ENCODE results near the gene NFATC2IP. TPM values are rescaled to one million over a fixed set of nuclear protein-coding genes. Genes with fewer than 3 reads are reported as not detected.
"Not testable (repeated sequence)": the region's sequence is repeated elsewhere in the genome, so short reads cannot be mapped to it uniquely, and the experiment has no call there.

Gene NFATC2IP
- total RNA-seq, 2 donors from 2014 or later = 81.1 to 97.6 TPM

GRCh38 chr16:28932339-28933141 lies 18.2 kb upstream of the NFATC2IP start:
- Mint-ChIP-seq H3K27me3 (ENCODE audit: low read depth) (no peaks in the 10 kb centered on the region), H3K27ac (peak overlapping the region; percentile 13)

GRCh38 chr16:28933171-28933570 lies 17.6 kb upstream of the NFATC2IP start:
- Mint-ChIP-seq H3K36me3 (ENCODE audit: insufficient read depth in 2 of 2) (peaks cover 0 to 2% of the 10 kb centered on the region in 2 donors), H3K4me3 (no peak overlapping the region), H3K4me1 (ENCODE audit: low read depth) (peaks cover 26% of the 10 kb centered on the region), H3K27ac (no peak overlapping the region), H3K27me3 (ENCODE audit: low read depth) (no peaks in the 10 kb centered on the region), H3K9me3 (no peaks in the 10 kb centered on the region)
- no peak for DNase-seq
- ATAC-seq (replicated peaks in 1 of 2) = no peak

More at GRCh38 chr16:28932339-28933141, 18.2 kb upstream of the NFATC2IP start:
- DNase-seq (no peak), ATAC-seq (replicated peaks in 1 of 2) (no peak)
- Mint-ChIP-seq H3K4me3 (no peak overlapping the region), H3K9me3 (no peaks in the 10 kb centered on the region), H3K36me3 (ENCODE audit: insufficient read depth in 2 of 2) (peaks cover 0 to 2% of the 10 kb centered on the region in 2 donors), H3K4me1 (ENCODE audit: low read depth) (peaks cover 26% of the 10 kb centered on the region)

GRCh38 chr16:28935346-28935745 lies 15.4 kb upstream of the NFATC2IP start:
- H3K27me3 Mint-ChIP-seq (ENCODE audit: low read depth) = no peaks in the 10 kb centered on the region
- H3K27ac Mint-ChIP-seq = no peak overlapping the region
- peaks cover 25% of the 10 kb centered on the region for H3K4me1 Mint-ChIP-seq (ENCODE audit: low read depth)
- no peak for ATAC-seq (replicated peaks in 1 of 2)
- H3K36me3 Mint-ChIP-seq (ENCODE audit: insufficient read depth in 2 of 2) = peaks cover 0 to 2% of the 10 kb centered on the region in 2 donors
- peak overlapping the region; percentile 37 to 77 for H3K4me3 Mint-ChIP-seq
- no peaks in the 10 kb centered on the region for H3K9me3 Mint-ChIP-seq
- no peak for DNase-seq

GRCh38 chr16:28935924-28936783 lies 14.6 kb upstream of the NFATC2IP start:
- Mint-ChIP-seq H3K27me3 (ENCODE audit: low read depth) (no peaks in the 10 kb centered on the region), H3K36me3 (ENCODE audit: insufficient read depth in 2 of 2) (peaks cover 0 to 2% of the 10 kb centered on the region in 2 donors), H3K9me3 (no peaks in the 10 kb centered on the region), H3K4me3 (peak overlapping the region; percentile 77 to 87), H3K4me1 (ENCODE audit: low read depth) (peaks cover 17% of the 10 kb centered on the region), H3K27ac (peak overlapping the region; percentile 6)
- ATAC-seq (replicated peaks in 1 of 2) = peak; percentile 99 to 100
- peak; percentile 92 to 94 for DNase-seq

GRCh38 chr16:28936784-28937155 lies 14.0 kb upstream of the NFATC2IP start:
- no peaks in the 10 kb centered on the region for H3K9me3 Mint-ChIP-seq
- no peak for ATAC-seq (replicated peaks in 1 of 2)
- no peak overlapping the region for H3K27ac Mint-ChIP-seq
- H3K4me3 Mint-ChIP-seq = peak overlapping the region; percentile 77 to 87
- H3K36me3 Mint-ChIP-seq (ENCODE audit: insufficient read depth in 2 of 2) = peaks cover 0 to 2% of the 10 kb centered on the region in 2 donors
- no peaks in the 10 kb centered on the region for H3K27me3 Mint-ChIP-seq (ENCODE audit: low read depth)
- no peak for DNase-seq
- H3K4me1 Mint-ChIP-seq (ENCODE audit: low read depth) = peaks cover 17% of the 10 kb centered on the region

- Mint-ChIP-seq H3K9me3 (no peaks in the 10 kb centered on the region), H3K4me1 (ENCODE audit: low read depth) (peaks cover 17% of the 10 kb centered on the region), H3K27me3 (ENCODE audit: low read depth) (no peaks in the 10 kb centered on the region), H3K4me3 (no peak overlapping the region), H3K36me3 (ENCODE audit: insufficient read depth in 2 of 2) (peaks cover 0 to 2% of the 10 kb centered on the region in 2 donors), H3K27ac (no peak overlapping the region)
- ATAC-seq (replicated peaks in 1 of 2) = no peak
- DNase-seq = no peak
Measured at GRCh38 chr16:28937222-28937876, 13.4 kb upstream of the NFATC2IP start.

- Mint-ChIP-seq H3K36me3 (ENCODE audit: insufficient read depth in 2 of 2) (peaks cover 0 to 2% of the 10 kb centered on the region in 2 donors), H3K9me3 (no peaks in the 10 kb centered on the region), H3K4me1 (ENCODE audit: low read depth) (peaks cover 17% of the 10 kb centered on the region), H3K4me3 (no peak overlapping the region), H3K27me3 (ENCODE audit: low read depth) (no peaks in the 10 kb centered on the region), H3K27ac (no peak overlapping the region)
- DNase-seq (no peak), ATAC-seq (replicated peaks in 1 of 2) (no peak)
Measured at GRCh38 chr16:28938721-28939120, 12.0 kb upstream of the NFATC2IP start.

- ATAC-seq (replicated peaks in 1 of 2); H3K36me3 Mint-ChIP-seq (ENCODE audit: insufficient read depth in 2 of 2); H3K27me3 Mint-ChIP-seq (ENCODE audit: low read depth): not testable (repeated sequence)
Measured at GRCh38 chr16:28939825-28940224, 10.9 kb upstream of the NFATC2IP start.

GRCh38 chr16:28943281-28943680 lies 7.5 kb upstream of the NFATC2IP start:
- Mint-ChIP-seq H3K4me1 (ENCODE audit: low read depth) (peaks cover 9% of the 10 kb centered on the region), H3K27ac (no peak overlapping the region), H3K27me3 (ENCODE audit: low read depth) (no peaks in the 10 kb centered on the region), H3K36me3 (ENCODE audit: insufficient read depth in 2 of 2) (no peaks in the 10 kb centered on the region), H3K9me3 (no peaks in the 10 kb centered on the region), H3K4me3 (no peak overlapping the region)
- ATAC-seq (replicated peaks in 1 of 2) (no peak), DNase-seq (no peak)

More at GRCh38 chr16:28939825-28940224, 10.9 kb upstream of the NFATC2IP start:
- not testable (repeated sequence) for H3K4me3 Mint-ChIP-seq, H3K27ac Mint-ChIP-seq, H3K9me3 Mint-ChIP-seq, DNase-seq
- H3K4me1 Mint-ChIP-seq (ENCODE audit: low read depth) = peaks cover 17% of the 10 kb centered on the region

- Mint-ChIP-seq H3K27me3 (ENCODE audit: low read depth) (no peaks in the 10 kb centered on the region), H3K9me3 (no peaks in the 10 kb centered on the region), H3K4me1 (ENCODE audit: low read depth) (peaks cover 13% of the 10 kb centered on the region), H3K36me3 (ENCODE audit: insufficient read depth in 2 of 2) (peaks cover 2 to 4% of the 10 kb centered on the region in 2 donors), H3K4me3 (no peak overlapping the region), H3K27ac (no peak overlapping the region)
- no peak for DNase-seq
- ATAC-seq (replicated peaks in 1 of 2) = no peak
Measured at GRCh38 chr16:28946681-28947080, 4.1 kb upstream of the NFATC2IP start.

GRCh38 chr16:28951410-28951943 lies 740 bp downstream of the NFATC2IP start:
- Mint-ChIP-seq H3K4me3 (peak overlapping the region; percentile 94 to 95), H3K36me3 (ENCODE audit: insufficient read depth in 2 of 2) (peaks cover 9 to 17% of the 10 kb centered on the region in 2 donors), H3K27ac (peak overlapping the region; percentile 90), H3K27me3 (ENCODE audit: low read depth) (no peaks in the 10 kb centered on the region), H3K9me3 (no peaks in the 10 kb centered on the region), H3K4me1 (ENCODE audit: low read depth) (peaks cover 31% of the 10 kb centered on the region)
- DNase-seq = peak in 1 of 2 donors; percentile 66
- peak in 1 of 2 donors; percentile 36 for ATAC-seq (replicated peaks in 1 of 2)

- DNase-seq (no peak), ATAC-seq (replicated peaks in 1 of 2) (no peak)
- H3K9me3 Mint-ChIP-seq = no peaks in the 10 kb centered on the region
- H3K4me3 Mint-ChIP-seq = no peak overlapping the region
- no peak overlapping the region for H3K27ac Mint-ChIP-seq
- no peaks in the 10 kb centered on the region for H3K27me3 Mint-ChIP-seq (ENCODE audit: low read depth)
- peaks cover 12% of the 10 kb centered on the region for H3K4me1 Mint-ChIP-seq (ENCODE audit: low read depth)
- H3K36me3 Mint-ChIP-seq (ENCODE audit: insufficient read depth in 2 of 2) = peaks cover 11 to 26% of the 10 kb centered on the region in 2 donors
Measured at GRCh38 chr16:28958216-28958615, 7.5 kb downstream of the NFATC2IP start.
